Measurements from ENCODE around the gene SIDT2.

DNA sequence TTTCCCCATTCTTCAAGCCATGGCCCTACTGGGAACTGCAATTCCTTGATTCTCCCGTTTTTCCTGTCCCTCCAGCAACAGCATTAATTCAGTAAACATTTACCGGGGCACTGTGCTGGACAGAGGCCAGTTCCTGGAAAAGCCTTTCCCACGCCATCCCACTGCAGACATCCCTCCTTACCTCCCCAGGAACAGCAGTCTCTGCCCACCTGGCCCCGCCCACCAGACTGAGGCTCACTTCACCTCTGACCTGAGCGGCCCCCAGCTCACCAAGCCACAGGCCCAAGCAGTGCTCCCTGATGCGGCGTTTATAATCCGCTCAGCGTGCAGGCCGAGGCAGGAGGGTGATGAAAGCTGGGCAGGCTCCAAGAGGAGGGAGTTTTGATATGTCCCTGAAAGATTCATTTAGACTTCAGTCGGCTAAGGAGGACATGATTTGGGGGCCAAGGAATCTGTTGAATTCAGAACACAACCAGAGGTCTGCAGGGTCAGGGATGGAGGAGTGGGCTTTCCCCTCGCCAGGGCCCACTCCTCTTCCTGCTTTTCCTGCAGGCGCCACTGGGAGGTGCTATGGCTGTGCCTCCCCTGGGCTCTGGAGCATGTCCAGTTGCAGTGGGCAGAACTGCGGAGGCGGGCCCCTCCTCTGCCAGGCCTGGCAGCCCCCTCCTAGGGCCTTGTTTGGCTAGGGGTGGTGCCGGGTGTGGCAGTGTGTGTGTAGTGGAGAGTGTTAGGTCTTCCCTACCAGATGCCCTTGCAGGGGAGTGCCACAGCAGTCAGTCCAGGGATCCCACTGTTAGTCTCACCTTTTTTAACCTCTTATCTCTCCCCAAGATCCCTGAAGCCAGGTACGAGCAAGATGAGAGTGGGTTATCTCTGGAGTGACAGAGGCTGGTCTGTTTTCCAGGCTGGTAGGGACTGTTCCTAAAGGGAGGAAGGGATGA, 19.2 kb downstream of the SIDT2 start:
- TF ChIP-seq, protein P1, sequence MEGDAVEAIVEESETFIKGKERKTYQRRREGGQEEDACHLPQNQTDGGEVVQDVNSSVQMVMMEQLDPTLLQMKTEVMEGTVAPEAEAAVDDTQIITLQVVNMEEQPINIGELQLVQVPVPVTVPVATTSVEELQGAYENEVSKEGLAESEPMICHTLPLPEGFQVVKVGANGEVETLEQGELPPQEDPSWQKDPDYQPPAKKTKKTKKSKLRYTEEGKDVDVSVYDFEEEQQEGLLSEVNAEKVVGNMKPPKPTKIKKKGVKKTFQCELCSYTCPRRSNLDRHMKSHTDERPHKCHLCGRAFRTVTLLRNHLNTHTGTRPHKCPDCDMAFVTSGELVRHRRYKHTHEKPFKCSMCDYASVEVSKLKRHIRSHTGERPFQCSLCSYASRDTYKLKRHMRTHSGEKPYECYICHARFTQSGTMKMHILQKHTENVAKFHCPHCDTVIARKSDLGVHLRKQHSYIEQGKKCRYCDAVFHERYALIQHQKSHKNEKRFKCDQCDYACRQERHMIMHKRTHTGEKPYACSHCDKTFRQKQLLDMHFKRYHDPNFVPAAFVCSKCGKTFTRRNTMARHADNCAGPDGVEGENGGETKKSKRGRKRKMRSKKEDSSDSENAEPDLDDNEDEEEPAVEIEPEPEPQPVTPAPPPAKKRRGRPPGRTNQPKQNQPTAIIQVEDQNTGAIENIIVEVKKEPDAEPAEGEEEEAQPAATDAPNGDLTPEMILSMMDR (conservative IDR thresholded peaks at IDR 0.05), result no peak; the same call in 1 of the 2 replicates
- no peak for TF ChIP-seq ZFX (IDR thresholded peaks at IDR 0.05)
